ENCODE data around the gene ZDHHC6. TPM values are rescaled to one million over a fixed set of nuclear protein-coding genes. Genes with fewer than 3 reads are reported as not detected.
"Not testable (repeated sequence)": the region's sequence is repeated elsewhere in the genome, so short reads cannot be mapped to it uniquely, and the experiment has no call there.

The ZDHHC6 gene
- total RNA-seq (2014; rRNA removed; shearing (Covaris generic)) = 30.6 and 36.5 TPM in 2 replicates
- 76.0 and 118 TPM in 2 replicates for polyA plus RNA-seq (2014; cell fraction: nucleus; rRNA removed)

GRCh38 chr10:112446855-112447619 is at the start of gene ZDHHC6, which contains the start of gene VTI1A:
Gene ZDHHC6, minus strand, starts transcription at chr10:112446914. Its CDS starts 1,478 bp downstream, at chr10:112445436.
Gene VTI1A, plus strand, starts transcription at chr10:112447215. Its CDS starts 159 bp downstream, at chr10:112447374.
- DNase-seq (ENCODE audit: extremely low read depth, low read depth) = peak; percentile 73

- DNase-seq (ENCODE audit: extremely low read depth, low read depth) = no peak
Measured at GRCh38 chr10:112492736-112493135, 46.0 kb upstream of the ZDHHC6 start.

GRCh38 chr10:112491144-112491543 is 44.4 kb upstream of the ZDHHC6 start:
- DNase-seq (ENCODE audit: extremely low read depth, low read depth) = no peak

- DNase-seq (ENCODE audit: extremely low read depth, low read depth) = peak; percentile 11
Measured at GRCh38 chr10:112490545-112490944, 43.8 kb upstream of the ZDHHC6 start.

- DNase-seq (ENCODE audit: extremely low read depth, low read depth) = no peak
Measured at GRCh38 chr10:112487964-112488363, 41.2 kb upstream of the ZDHHC6 start.

- DNase-seq (ENCODE audit: extremely low read depth, low read depth) = no peak
Measured at GRCh38 chr10:112484399-112484798, 37.7 kb upstream of the ZDHHC6 start.

GRCh38 chr10:112481602-112482001 is 34.9 kb upstream of the ZDHHC6 start:
- no peak for DNase-seq (ENCODE audit: extremely low read depth, low read depth)

GRCh38 chr10:112475575-112476218 is 29.0 kb upstream of the ZDHHC6 start:
- no peak for DNase-seq (ENCODE audit: extremely low read depth, low read depth)

- peak; percentile 45 for DNase-seq (ENCODE audit: extremely low read depth, low read depth)
Measured at GRCh38 chr10:112471878-112472487, 25.3 kb upstream of the ZDHHC6 start.

GRCh38 chr10:112467541-112468075 is 20.9 kb upstream of the ZDHHC6 start:
- DNase-seq (ENCODE audit: extremely low read depth, low read depth) = no peak

- no peak for DNase-seq (ENCODE audit: extremely low read depth, low read depth)
Measured at GRCh38 chr10:112466802-112467201, 20.1 kb upstream of the ZDHHC6 start.

- no peak for DNase-seq (ENCODE audit: extremely low read depth, low read depth)
Measured at GRCh38 chr10:112465299-112465883, 18.7 kb upstream of the ZDHHC6 start.

- not testable (repeated sequence) for DNase-seq (ENCODE audit: extremely low read depth, low read depth)
Measured at GRCh38 chr10:112464074-112464473, 17.4 kb upstream of the ZDHHC6 start.

- DNase-seq (ENCODE audit: extremely low read depth, low read depth) = peak; percentile 56
Measured at GRCh38 chr10:112461029-112461887, 14.5 kb upstream of the ZDHHC6 start.

- DNase-seq (ENCODE audit: extremely low read depth, low read depth) = no peak
Measured at GRCh38 chr10:112460366-112460765, 13.7 kb upstream of the ZDHHC6 start.

- DNase-seq (ENCODE audit: extremely low read depth, low read depth) = no peak
Measured at GRCh38 chr10:112456533-112456932, 9.8 kb upstream of the ZDHHC6 start.

- DNase-seq (ENCODE audit: extremely low read depth, low read depth) = no peak
Measured at GRCh38 chr10:112454910-112455779, 8.4 kb upstream of the ZDHHC6 start.

GRCh38 chr10:112448888-112449287 is 2.2 kb upstream of the ZDHHC6 start:
- no peak for DNase-seq (ENCODE audit: extremely low read depth, low read depth)

- no peak for DNase-seq (ENCODE audit: extremely low read depth, low read depth)
Measured at GRCh38 chr10:112447620-112447928, 860 bp upstream of the ZDHHC6 start.
